Measurements from ENCODE around the gene GFRA4.

The GFRA4 gene

DNA sequence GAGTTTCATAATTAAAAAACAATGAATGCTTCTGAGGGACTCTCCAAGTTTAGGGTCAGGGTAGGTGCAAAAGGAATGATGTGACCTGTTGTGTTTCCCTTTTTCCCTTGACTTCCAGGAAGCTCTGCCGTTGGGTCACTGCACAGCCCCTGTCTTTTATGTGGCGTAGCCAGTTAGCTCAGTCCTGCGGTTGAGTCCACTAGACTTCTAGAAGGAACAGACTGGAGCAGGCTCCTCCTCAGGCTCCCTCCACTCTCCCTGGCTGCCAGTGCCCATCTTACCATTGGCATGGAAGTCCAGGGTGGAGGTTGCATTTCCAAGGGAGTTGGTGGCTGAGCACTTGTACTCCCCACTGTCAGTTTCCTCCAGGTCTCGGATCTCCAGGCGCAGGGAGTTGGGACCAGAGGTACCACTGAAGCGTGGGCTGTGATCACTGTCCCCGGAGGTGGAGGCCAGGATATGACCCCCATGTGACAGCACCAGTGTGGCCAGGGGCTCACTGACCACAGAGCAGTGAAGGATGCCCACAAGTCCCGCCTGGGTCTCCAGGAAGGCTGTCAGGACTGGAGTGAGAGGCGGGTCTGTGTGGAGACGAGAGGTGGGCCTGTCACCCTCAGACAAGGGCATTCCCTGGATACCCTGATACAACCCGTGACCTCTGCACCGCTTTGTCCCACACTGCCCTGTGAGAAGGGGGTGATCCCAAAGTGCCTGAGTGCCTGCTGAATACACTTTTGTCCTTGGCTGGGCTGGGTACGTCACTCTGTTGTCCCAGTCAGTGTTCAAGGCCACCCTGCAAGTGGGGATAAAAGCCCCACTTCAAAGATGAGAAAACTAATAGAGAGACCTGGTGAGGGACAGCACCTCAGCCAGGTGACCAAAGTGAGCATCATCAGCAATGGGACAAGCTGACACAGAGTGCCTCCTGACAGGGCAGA lies 38.1 kb upstream of the GFRA4 start:
- no peak for DNase-seq (ENCODE audit: low read depth)
- in situ Hi-C loops (cut with HindIII; ENCODE audit: low sequenced_read_pairs), result no loop called here
- TF ChIP-seq, protein P1, sequence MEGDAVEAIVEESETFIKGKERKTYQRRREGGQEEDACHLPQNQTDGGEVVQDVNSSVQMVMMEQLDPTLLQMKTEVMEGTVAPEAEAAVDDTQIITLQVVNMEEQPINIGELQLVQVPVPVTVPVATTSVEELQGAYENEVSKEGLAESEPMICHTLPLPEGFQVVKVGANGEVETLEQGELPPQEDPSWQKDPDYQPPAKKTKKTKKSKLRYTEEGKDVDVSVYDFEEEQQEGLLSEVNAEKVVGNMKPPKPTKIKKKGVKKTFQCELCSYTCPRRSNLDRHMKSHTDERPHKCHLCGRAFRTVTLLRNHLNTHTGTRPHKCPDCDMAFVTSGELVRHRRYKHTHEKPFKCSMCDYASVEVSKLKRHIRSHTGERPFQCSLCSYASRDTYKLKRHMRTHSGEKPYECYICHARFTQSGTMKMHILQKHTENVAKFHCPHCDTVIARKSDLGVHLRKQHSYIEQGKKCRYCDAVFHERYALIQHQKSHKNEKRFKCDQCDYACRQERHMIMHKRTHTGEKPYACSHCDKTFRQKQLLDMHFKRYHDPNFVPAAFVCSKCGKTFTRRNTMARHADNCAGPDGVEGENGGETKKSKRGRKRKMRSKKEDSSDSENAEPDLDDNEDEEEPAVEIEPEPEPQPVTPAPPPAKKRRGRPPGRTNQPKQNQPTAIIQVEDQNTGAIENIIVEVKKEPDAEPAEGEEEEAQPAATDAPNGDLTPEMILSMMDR (IDR thresholded peaks at IDR 0.05; ENCODE audit: low read depth, low read length, missing control alignments), result no peak

DNA sequence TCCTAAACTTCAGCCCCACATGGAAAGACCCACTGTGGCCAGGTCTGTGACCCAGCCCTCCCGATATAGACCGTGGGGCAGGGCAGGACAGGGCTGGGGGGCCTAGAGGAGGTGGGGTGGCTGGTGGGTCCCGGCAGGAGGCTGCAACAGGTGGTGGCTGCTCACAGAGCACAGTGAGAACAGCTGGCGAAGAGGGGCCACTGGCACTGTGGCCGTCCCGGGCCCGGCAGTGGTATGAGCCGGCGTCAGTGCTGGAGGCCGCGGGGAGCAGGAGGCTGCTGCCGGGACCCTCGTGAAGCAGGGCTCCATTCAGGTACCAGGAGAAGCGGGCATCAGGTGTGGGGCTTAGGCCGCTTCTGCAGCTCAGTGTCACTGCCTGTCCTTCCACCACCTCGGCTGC lies 35.8 kb upstream of the GFRA4 start:
- TF ChIP-seq, protein P1 (IDR thresholded peaks at IDR 0.05; ENCODE audit: low read depth, low read length, missing control alignments), result no peak
- H3K4me3 ChIP-seq (ENCODE audit: low read depth, low read length), result no peak overlapping the region
- in situ Hi-C loops (cut with HindIII; ENCODE audit: low sequenced_read_pairs), result no loop called here
- DNase-seq (ENCODE audit: low read depth), result no peak

More for the DNA sequence above, 38.1 kb upstream of the GFRA4 start:
- H3K4me3 ChIP-seq (ENCODE audit: low read depth, low read length), result no peak overlapping the region

DNA sequence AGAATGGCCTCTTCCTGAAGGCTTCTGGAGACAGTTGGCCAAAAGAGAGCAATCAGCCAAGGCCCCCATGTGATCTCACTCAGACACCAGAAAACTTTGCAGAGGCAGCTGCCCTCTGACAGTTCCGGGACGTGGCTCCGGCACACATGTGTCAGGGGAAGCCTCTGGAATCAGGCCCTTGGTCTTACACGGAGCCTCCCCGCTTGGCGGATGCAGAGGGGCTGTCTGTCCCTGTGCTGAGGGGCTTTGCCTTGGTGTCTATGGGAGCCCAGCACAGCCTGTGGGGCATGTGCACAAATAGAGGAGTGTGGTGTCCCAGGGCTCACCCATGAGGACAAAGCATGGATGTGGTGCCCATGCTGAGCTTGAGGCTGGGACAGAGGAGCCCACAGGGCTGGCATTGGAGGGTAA lies 35.4 kb upstream of the GFRA4 start:
- DNase-seq (ENCODE audit: low read depth), result no peak
- no peak overlapping the region for H3K4me3 ChIP-seq (ENCODE audit: low read depth, low read length)
- in situ Hi-C loops (cut with HindIII; ENCODE audit: low sequenced_read_pairs), result no loop called here
- TF ChIP-seq, protein P1 (IDR thresholded peaks at IDR 0.05; ENCODE audit: low read depth, low read length, missing control alignments), result no peak

DNA sequence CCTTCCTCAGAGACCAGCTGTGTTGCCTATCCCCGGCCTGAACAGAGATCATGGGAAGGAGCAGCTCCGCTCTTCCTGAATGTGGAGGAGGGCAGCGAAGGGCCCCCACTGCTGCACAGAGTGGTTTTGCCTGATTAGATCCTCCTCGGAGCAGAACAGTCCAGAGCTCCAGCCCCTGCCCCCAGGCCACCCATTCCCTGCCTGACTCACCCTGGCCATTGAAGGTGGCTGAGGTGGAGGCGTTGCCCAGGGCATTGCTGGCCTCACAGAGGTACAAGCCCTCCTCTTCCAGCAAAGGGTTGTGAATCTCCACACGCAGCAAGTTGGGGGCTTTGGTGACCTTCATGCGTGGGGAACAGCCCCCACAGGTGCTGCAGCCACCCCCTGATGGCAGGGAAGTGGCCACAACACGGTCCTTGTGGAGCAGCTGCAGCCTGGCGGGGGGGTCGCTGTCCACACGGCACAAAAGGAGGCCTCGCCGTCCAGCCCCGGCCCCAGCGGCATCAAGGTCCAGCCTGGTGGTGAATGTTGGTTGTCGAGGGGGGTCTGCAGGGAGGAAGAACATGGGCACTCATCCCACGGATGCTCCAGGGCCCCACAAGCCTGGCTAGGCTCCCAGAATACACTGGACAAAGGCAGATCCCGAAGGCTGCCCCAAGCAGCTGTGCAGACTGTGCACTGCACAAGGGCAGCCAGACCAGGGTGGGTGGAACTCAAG lies 34.5 kb upstream of the GFRA4 start:
- TF ChIP-seq, protein P1 (IDR thresholded peaks at IDR 0.05; ENCODE audit: low read depth, low read length, missing control alignments), result no peak
- no peak overlapping the region for H3K4me3 ChIP-seq (ENCODE audit: low read depth, low read length)
- DNase-seq (ENCODE audit: low read depth), result no peak
- in situ Hi-C loops (cut with HindIII; ENCODE audit: low sequenced_read_pairs), result no loop called here

DNA sequence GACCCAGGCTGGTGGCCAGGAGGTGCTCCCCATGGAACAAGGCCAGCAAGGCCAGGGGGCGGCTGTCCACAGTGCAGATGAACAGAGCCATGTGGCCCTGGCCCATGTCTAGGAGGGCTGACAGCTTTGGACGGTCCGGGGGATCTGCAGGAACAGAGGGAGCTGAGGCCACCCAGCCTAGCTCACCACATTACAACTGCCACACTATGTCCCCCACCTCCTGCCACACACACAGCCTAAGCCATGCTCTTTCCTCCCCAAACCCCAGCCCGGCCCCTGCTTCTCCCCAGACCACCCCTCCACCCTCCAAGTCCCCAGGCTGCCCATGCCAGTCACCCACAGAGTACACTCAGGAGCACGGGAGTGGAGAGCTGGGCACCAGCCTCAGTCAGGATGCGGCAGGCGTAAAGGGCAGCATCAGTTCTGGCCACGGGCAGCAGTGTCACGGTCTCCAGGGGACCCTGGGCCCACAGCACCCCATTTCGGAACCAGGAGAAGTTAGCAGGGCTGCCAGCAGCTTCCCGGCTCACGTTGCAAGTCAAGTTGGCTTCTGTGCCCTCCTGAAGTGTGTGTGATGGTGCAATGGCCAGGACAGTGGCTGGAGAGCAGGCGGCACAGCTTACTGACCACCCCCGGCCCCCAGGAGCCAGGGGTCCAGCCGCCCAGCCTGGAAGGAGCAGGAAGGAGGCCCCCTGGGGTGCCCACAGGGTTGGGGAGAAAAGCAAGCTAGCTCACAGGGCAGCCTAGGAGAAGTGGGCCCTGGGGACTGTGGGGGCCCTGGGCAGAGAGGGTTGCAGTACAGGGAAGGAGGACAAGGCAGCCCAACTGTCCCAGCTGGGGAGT lies 33.8 kb upstream of the GFRA4 start:
- H3K4me3 ChIP-seq (ENCODE audit: low read depth, low read length), result no peak overlapping the region
- DNase-seq (ENCODE audit: low read depth), result no peak
- in situ Hi-C loops (cut with HindIII; ENCODE audit: low sequenced_read_pairs), result no loop called here
- TF ChIP-seq, protein P1 (IDR thresholded peaks at IDR 0.05; ENCODE audit: low read depth, low read length, missing control alignments), result no peak

DNA sequence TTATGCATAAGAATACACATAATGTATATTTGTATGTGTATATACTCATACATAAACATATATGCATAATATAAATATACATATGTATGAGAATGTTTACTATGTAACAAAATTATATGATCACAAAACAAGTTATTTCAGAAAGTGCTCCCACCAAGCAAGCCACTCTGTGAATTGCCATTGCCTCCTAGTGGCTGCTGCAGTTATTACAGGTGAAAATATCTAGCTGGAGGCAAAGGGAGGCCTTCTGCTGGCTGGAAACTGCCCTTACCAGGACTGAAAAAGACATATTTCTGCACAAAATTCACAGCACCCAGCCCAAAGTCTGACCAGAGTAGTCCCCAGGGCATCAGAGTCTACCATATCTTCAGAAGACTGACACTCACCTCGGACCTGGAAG lies 33.0 kb upstream of the GFRA4 start:
- no peak for DNase-seq (ENCODE audit: low read depth)
- in situ Hi-C loops (cut with HindIII; ENCODE audit: low sequenced_read_pairs), result no loop called here
- H3K4me3 ChIP-seq (ENCODE audit: low read depth, low read length), result no peak overlapping the region
- TF ChIP-seq, protein P1 (IDR thresholded peaks at IDR 0.05; ENCODE audit: low read depth, low read length, missing control alignments), result peak; percentile 50
